ENCODE data around the gene PHAF1. TPM values are rescaled to one million over a fixed set of nuclear protein-coding genes. Genes with fewer than 3 reads are reported as not detected.

The PHAF1 gene
- total RNA-seq, 2 donors from 2014 or later = 18.8 to 19.6 TPM

DNA sequence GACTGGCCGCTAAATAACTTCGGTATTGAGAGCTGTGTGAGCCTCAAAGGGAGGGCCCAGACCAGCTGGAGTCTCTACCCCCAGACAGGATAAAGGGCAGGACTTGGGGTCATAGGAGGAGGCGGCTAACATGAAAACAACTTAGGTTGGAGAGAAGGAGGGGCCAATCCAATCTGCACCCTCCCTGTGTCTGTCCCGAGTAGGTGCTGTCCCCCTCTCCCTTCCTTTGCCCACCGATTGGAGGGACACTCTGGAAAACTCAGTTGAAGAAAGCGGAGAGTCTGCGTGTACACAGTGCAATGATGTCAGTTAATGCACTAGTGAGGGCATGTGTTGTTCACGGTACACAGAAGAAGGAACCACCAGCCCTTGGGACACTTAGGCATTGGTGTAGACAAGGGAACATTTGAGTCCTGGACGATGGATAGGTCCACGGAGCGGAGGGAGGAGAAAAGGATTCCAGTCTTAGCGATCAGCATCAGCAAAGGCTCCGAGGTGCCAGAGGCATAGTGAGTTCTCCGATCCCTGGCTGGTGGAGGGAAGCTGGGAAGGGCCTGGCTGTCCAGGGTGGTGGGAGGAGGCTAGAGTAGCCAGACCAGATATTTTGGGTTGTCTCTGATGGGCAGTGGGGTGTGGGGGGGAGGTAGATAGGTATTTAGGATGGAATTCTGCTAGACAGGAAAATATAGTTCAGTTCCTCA lies 61.4 kb downstream of the PHAF1 start:
- peaks cover 21% of the 10 kb centered on the region for H3K4me1 Mint-ChIP-seq
- H3K36me3 Mint-ChIP-seq (ENCODE audit: low read depth) = peaks cover 5% of the 10 kb centered on the region
- Histone ChIP-seq H3K4me1 (ENCODE audit: control insufficient read depth, insufficient read depth, low read length) (no peaks in the 10 kb centered on the region), H3K27me3 (ENCODE audit: control insufficient read depth, insufficient read depth, low read length, poor library complexity, severe bottlenecking) (peaks cover 83% of the 10 kb centered on the region), H3K9me3 (ENCODE audit: control insufficient read depth, low read length) (no peaks in the 10 kb centered on the region), H3K36me3 (ENCODE audit: control insufficient read depth, insufficient read depth, low read length) (no peaks in the 10 kb centered on the region), H3K9ac (ENCODE audit: extremely low read depth, low read length, poor library complexity, severe bottlenecking) (no peak overlapping the region), H3K4me3 (ENCODE audit: low read length) (peak overlapping the region; percentile 76), H3K27ac (ENCODE audit: low read depth, low read length) (no peak overlapping the region)
- peaks cover 90% of the 10 kb centered on the region for H3K27me3 Mint-ChIP-seq (ENCODE audit: insufficient read depth)
- TF ChIP-seq, protein P1, sequence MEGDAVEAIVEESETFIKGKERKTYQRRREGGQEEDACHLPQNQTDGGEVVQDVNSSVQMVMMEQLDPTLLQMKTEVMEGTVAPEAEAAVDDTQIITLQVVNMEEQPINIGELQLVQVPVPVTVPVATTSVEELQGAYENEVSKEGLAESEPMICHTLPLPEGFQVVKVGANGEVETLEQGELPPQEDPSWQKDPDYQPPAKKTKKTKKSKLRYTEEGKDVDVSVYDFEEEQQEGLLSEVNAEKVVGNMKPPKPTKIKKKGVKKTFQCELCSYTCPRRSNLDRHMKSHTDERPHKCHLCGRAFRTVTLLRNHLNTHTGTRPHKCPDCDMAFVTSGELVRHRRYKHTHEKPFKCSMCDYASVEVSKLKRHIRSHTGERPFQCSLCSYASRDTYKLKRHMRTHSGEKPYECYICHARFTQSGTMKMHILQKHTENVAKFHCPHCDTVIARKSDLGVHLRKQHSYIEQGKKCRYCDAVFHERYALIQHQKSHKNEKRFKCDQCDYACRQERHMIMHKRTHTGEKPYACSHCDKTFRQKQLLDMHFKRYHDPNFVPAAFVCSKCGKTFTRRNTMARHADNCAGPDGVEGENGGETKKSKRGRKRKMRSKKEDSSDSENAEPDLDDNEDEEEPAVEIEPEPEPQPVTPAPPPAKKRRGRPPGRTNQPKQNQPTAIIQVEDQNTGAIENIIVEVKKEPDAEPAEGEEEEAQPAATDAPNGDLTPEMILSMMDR (conservative IDR thresholded peaks at IDR 0.05) = no peak
- H3K4me3 Mint-ChIP-seq = peak overlapping the region; percentile 63
- H3K9me3 Mint-ChIP-seq = no peaks in the 10 kb centered on the region
- 49 to 56% methylated on average over 12 to 14 of the region's 14 CpGs for WGBS, 2 experiments (ENCODE audit: insufficient coverage in 1 of 2, insufficient read length in 1 of 2)
- DNase-seq = peak; percentile 65
- H3K27ac Mint-ChIP-seq = peak overlapping the region; percentile 27

DNA sequence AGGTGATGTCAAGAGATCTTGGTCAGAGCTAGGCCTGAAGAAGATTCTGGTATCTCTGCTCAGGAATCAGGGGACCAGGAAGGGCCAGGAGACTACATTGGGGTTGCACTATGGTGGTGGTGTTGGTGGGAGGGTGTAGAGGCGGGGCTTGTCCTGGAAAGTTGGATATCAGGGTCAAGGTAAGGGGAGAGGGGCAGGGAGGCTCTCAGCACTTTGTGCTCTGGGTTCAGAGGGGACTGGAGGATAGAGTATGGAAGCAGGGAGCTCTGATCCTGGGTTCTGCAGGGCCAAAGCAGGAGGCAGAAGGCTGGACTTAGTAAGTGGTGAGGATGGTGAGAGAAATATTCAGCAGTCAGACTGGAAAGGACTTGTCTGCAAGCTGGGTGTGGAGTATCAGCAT lies 63.6 kb downstream of the PHAF1 start:
- H3K27me3 Mint-ChIP-seq (ENCODE audit: insufficient read depth) = peaks cover 83% of the 10 kb centered on the region
- Histone ChIP-seq H3K4me1 (ENCODE audit: control insufficient read depth, insufficient read depth, low read length) (no peaks in the 10 kb centered on the region), H3K9ac (ENCODE audit: extremely low read depth, low read length, poor library complexity, severe bottlenecking) (no peak overlapping the region), H3K27me3 (ENCODE audit: control insufficient read depth, insufficient read depth, low read length, poor library complexity, severe bottlenecking) (peaks cover 75% of the 10 kb centered on the region), H3K36me3 (ENCODE audit: control insufficient read depth, insufficient read depth, low read length) (no peaks in the 10 kb centered on the region), H3K9me3 (ENCODE audit: control insufficient read depth, low read length) (no peaks in the 10 kb centered on the region), H3K27ac (ENCODE audit: low read depth, low read length) (no peak overlapping the region), H3K4me3 (ENCODE audit: low read length) (peak overlapping the region; percentile 76)
- peak; percentile 61 for DNase-seq
- peaks cover 9% of the 10 kb centered on the region for H3K36me3 Mint-ChIP-seq (ENCODE audit: low read depth)
- WGBS, 2 experiments (ENCODE audit: insufficient coverage in 1 of 2, insufficient read length in 1 of 2) = 85 to 86% methylated on average over 1 of the region's 1 CpG
- H3K4me1 Mint-ChIP-seq = peaks cover 24% of the 10 kb centered on the region
- no peak overlapping the region for H3K27ac Mint-ChIP-seq
- TF ChIP-seq, protein P1 (conservative IDR thresholded peaks at IDR 0.05) = no peak
- no peaks in the 10 kb centered on the region for H3K9me3 Mint-ChIP-seq
- peak overlapping the region; percentile 55 for H3K4me3 Mint-ChIP-seq

DNA sequence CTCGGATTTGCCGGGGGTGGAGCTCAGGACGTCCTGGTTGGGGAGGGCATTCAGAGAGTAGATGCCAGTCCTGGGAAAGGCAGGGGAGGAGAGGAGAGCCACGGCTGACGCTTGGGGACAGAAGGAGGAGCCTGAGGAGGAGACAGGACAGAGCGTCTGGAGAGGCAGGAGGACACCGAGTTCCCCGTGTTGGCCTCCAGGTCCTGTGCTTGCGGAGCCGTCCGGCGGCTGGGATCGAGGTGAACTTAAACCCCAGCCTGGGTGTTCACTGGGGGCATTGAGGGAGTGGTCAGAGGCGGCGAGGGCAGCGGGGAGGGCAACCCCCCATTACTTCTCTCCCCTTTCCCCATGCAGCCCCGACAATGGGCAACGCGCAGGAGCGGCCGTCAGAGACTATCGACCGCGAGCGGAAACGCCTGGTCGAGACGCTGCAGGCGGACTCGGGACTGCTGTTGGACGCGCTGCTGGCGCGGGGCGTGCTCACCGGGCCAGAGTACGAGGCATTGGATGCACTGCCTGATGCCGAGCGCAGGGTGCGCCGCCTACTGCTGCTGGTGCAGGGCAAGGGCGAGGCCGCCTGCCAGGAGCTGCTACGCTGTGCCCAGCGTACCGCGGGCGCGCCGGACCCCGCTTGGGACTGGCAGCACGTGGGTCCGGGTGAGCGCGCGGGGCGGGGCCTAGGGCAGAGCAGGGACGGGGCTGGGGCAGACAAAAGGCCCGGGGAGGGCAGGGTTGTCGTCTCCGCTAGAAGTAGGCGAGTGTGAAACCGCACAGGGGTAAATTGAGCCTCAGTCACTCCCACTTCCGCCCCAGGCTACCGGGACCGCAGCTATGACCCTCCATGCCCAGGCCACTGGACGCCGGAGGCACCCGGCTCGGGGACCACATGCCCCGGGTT lies 64.3 kb downstream of the PHAF1 start:
- no peaks in the 10 kb centered on the region for H3K36me3 ChIP-seq (ENCODE audit: control insufficient read depth, insufficient read depth, low read length)
- no peaks in the 10 kb centered on the region for H3K4me1 ChIP-seq (ENCODE audit: control insufficient read depth, insufficient read depth, low read length)
- H3K9ac ChIP-seq (ENCODE audit: extremely low read depth, low read length, poor library complexity, severe bottlenecking) = no peak overlapping the region
- Mint-ChIP-seq H3K4me1 (peaks cover 24% of the 10 kb centered on the region), H3K4me3 (peak overlapping the region; percentile 55), H3K36me3 (ENCODE audit: low read depth) (peaks cover 9% of the 10 kb centered on the region), H3K27me3 (ENCODE audit: insufficient read depth) (peaks cover 76% of the 10 kb centered on the region), H3K9me3 (no peaks in the 10 kb centered on the region), H3K27ac (peak overlapping the region; percentile 7)
- H3K9me3 ChIP-seq (ENCODE audit: control insufficient read depth, low read length) = no peaks in the 10 kb centered on the region
- peaks cover 72% of the 10 kb centered on the region for H3K27me3 ChIP-seq (ENCODE audit: control insufficient read depth, insufficient read depth, low read length, poor library complexity, severe bottlenecking)
- TF ChIP-seq, protein P1 (conservative IDR thresholded peaks at IDR 0.05) = peak; percentile 34
- WGBS, 2 experiments (ENCODE audit: insufficient coverage in 1 of 2, insufficient read length in 1 of 2) = 5 to 7% methylated on average over 32 to 71 of the region's 71 CpGs
- H3K27ac ChIP-seq (ENCODE audit: low read depth, low read length) = no peak overlapping the region
- peak; percentile 91 for DNase-seq
- peak overlapping the region; percentile 76 for H3K4me3 ChIP-seq (ENCODE audit: low read length)

All from endodermal cell (in vitro differentiated cells).